Choroid plexus epithelial cell (primary cell): ENCODE data around the gene CTIF.

ENCODE experiments used
- DNase-seq: peaks from one replicate; pipeline ENCODE4 v3.0.0-alpha.2; 2010; ENCODE audit warnings: low read depth
- H3K4me3 ChIP-seq: 2 replicates; pipeline ENCODE4 v1.5.1; 2011; ENCODE audit warnings: low read depth, mild to moderate bottlenecking, control low read depth, low read length, moderate library complexity
- TF ChIP-seq, protein P1 (sequence below): conservative IDR thresholded peaks from 2 replicates; pipeline ENCODE4 v1.5.1; 2011; ENCODE audit warnings: low read depth, mild to moderate bottlenecking, control low read depth, inconsistent platforms, low read length, moderate library complexity

Gene CTIF

DNA sequence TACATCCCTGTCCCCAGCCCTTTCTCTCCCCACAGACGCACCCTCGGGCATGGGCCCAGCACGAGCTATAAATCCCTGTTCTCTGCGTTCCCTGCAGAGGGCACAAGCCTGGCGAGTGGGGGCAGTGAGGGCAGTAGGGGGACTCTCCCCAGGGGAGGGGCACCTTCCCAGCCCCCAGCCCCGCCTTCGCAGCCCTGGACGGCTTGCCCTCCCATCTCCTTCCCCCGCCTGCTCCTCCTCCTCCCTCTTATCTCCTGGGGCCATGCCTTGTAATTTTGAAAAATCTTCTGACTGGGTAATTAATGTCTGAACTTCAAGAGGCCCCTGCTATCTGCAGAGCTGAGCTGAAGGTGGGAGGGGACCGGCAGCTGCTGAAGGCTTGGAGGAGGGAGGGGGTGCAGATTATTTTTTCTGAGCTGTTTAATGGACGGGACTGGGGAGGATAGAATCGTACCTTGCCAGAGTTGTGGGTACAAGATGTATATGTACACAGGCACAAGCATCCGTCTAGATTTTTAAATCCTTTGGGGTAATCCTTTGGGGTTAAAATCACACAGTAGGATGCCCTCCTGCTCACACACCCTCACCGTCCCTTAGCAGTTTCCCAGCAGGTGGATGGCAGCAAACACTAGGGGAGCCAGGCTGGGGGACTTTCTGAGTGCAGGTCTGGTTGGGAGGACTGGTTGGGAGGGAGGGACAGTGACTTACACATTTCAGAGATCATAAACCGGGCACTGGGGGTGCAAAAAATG lies 290.0 kb downstream of the CTIF start:
- DNase-seq = no peak
- no peak overlapping the region for H3K4me3 ChIP-seq
- TF ChIP-seq, protein P1, sequence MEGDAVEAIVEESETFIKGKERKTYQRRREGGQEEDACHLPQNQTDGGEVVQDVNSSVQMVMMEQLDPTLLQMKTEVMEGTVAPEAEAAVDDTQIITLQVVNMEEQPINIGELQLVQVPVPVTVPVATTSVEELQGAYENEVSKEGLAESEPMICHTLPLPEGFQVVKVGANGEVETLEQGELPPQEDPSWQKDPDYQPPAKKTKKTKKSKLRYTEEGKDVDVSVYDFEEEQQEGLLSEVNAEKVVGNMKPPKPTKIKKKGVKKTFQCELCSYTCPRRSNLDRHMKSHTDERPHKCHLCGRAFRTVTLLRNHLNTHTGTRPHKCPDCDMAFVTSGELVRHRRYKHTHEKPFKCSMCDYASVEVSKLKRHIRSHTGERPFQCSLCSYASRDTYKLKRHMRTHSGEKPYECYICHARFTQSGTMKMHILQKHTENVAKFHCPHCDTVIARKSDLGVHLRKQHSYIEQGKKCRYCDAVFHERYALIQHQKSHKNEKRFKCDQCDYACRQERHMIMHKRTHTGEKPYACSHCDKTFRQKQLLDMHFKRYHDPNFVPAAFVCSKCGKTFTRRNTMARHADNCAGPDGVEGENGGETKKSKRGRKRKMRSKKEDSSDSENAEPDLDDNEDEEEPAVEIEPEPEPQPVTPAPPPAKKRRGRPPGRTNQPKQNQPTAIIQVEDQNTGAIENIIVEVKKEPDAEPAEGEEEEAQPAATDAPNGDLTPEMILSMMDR = peak; percentile 19

DNA sequence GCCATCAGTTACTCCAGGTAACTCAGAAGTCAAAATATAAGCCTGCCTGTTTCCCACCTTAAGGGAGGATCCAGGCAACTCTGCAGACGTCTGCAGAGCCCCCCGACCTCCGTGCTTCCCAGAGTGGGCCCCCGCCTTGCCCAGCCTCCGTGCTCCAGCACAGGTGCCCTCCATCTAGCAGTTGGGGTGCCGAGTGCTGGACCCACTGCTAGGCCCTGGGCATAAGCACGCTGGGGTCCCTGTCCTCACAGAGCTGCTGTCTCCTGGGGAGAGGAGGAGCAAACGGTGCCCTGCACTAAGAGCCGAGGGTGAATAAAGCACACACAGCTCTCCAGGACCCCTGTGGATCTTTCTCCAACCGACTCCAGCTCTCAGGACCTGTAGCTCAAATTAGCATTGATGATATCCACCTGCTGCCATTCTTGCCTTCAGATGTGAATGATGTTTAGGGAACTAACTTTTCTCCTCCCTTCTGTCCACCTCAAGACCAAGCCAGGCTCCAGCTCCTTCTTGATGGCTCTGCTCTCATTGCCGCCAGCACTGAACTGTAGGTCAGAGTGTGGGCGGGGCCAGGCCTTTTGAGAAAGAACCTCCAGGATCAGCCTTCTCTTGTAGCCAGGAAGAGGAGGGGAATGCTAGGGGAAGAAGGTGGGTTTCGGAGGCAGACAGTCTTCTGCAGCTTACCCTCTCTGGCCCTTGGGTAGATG lies 290.8 kb downstream of the CTIF start:
- TF ChIP-seq, protein P1 = no peak
- no peak for DNase-seq
- H3K4me3 ChIP-seq = no peak overlapping the region

GRCh38 chr18:48831113-48831759 lies 292.4 kb downstream of the CTIF start:
- no peak overlapping the region for H3K4me3 ChIP-seq
- no peak for DNase-seq
- TF ChIP-seq, protein P1 = no peak

GRCh38 chr18:48831802-48832201 lies 293.0 kb downstream of the CTIF start:
- no peak for DNase-seq
- TF ChIP-seq, protein P1 = no peak

DNA sequence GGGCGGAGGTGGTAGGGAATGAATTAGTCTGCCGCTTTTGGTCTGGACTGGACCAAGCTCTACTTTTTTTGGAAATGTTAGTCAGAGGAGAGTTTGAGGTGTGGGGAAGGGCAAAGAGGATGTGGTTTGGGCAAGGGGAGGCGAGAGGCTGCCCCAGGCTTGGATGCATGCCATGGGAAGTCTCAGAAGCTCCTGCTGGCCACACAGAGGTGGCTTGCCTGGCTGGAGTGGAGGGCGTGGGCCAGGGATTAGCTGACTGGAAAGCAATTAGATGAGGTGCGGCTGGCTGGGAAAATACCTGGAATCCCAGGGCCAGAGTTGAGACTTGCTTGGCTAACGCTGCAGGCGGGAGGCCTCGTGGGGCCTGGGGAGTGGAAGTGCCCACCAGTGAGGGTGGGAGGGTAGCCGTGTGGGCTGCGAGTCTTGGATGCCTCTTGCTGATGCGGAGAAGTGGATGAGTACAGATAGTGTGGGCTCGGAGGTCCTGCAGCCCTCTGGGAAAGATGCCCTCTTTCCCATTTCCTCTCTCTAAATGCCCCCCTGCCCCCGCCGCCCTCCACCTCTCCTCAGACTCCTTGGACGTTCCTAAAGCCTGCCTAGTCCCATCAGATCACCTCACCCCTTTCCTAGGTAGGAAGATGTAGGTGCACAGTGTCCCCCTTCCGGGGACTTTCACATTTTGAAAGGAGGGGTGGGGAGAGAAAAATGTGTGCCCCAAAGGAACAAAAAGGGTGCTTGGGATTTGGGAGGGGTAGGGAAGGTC lies 294.3 kb downstream of the CTIF start:
- TF ChIP-seq, protein P1 = no peak
- H3K4me3 ChIP-seq = no peak overlapping the region
- DNase-seq = no peak

More at GRCh38 chr18:48831802-48832201, 293.0 kb downstream of the CTIF start:
- H3K4me3 ChIP-seq = no peak overlapping the region

DNA sequence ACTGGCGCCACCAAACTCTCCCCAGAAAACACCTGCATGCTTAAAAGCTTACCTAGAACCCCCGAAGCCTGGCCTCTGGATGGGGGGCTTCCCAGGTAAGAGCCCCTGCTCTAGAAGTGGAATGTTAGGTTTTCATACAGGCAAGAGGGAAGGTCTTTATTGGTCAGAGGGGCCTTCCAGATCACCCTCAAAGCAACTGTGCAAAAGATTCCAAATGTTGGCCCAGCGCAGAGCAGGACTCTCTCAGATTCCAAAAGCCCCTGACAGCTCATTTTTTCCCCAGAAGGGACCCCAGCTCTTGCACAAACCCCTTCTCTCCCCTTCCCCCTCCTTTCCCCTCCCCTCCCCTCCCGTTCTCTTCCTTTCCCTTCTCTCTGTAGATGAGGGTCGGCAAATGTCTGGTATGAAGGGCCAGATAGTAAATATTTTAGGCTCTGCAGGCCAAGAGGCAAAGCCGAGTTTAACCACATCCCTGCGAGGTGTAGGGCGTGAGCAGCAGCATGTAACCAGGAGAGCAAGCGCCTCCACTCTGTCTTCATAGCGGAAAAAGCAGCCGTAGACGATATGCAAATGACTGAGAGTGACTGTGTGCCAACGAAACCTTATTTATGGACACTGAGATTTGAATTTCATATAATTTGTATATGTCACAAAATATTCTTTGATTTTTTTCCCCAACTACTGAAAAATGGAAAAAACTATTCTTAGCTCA lies 295.0 kb downstream of the CTIF start:
- no peak for DNase-seq
- TF ChIP-seq, protein P1 = no peak
- H3K4me3 ChIP-seq = no peak overlapping the region
